Right lobe of liver (tissue), 6 donors: ENCODE results near the gene PIK3R4. TPM values are rescaled to one million over a fixed set of nuclear protein-coding genes. Genes with fewer than 3 reads are reported as not detected.

ENCODE experiments used
- ATAC-seq, 4 donors: fragments of 200-7000 bp; cut with Tn5 transposase; one replicate each; pipeline ENCODE4 v1.9.1; 2020; ENCODE audit warnings: mild to moderate bottlenecking in 4 of 4, moderate library complexity in 4 of 4
- DNase-seq, 3 donors: peaks; one replicate each; pipeline ENCODE4 v3.0.0-alpha.2; 2020
- H3K27ac ChIP-seq, 3 donors: fragments of 200-600 bp; one replicate each; pipeline ENCODE4 v1.8.0; 2022
- H3K27me3 ChIP-seq, 2 donors: fragments of 200-600 bp; one replicate each; pipeline ENCODE4 v1.8.0; 2022
- H3K36me3 ChIP-seq, 4 donors: fragments of 200-600 bp; sonication (generic) in 1 of 4; one replicate each; pipeline versions ENCODE4 v1.5.1 to v1.8.0; 2017 to 2022; ENCODE audit warnings: control low read depth in 1 of 4
- H3K4me1 ChIP-seq, 4 donors: fragments of 200-600 bp; sonication (generic) in 1 of 4; one replicate each; pipeline versions ENCODE4 v1.5.1 to v1.8.0; 2017 to 2022; ENCODE audit warnings: control low read depth in 1 of 4
- H3K4me3 ChIP-seq, 3 donors: fragments of 200-600 bp; one replicate each; pipeline ENCODE4 v1.8.0; 2022
- H3K9me3 ChIP-seq, 4 donors: fragments of 200-600 bp; sonication (generic) in 1 of 4; one replicate each; pipeline versions ENCODE4 v1.5.1 to v1.8.0; 2017 to 2022; ENCODE audit warnings: control low read depth in 1 of 4
- CTCF ChIP-seq, 4 donors: fragments of 200-600 bp in 3 of 4; fragments of 450-650 bp in 1 of 4; IDR thresholded peaks; one replicate each; pipeline versions ENCODE4 v1.5.1 to v1.8.0; 2016 to 2022; ENCODE audit warnings: antibody characterized with exemption in 4 of 4, mild to moderate bottlenecking in 2 of 4
- POLR2A ChIP-seq: fragments of 450-650 bp; IDR thresholded peaks from one replicate; pipeline ENCODE4 v1.6.1; 2017; ENCODE audit warnings: antibody characterized with exemption, mild to moderate bottlenecking
- WGBS: methylation state at CpG from one replicate; pipeline ENCODE4 v1.1.6; 2018; ENCODE audit warnings: low coverage, low lambda C conversion rate; ENCODE audit not compliant: insufficient coverage; ENCODE audit errors: missing lambda C conversion rate; 5-methylcytosine and 5-hydroxymethylcytosine counted together
- intact Hi-C, 2 donors: fragments of 100-400 bp; cut with DNase I; formaldehyde crosslinking; loops; one replicate each; pipeline versions ENCODE4 v1.11.2 to v1.14.1; 2022
- total RNA-seq, 6 experiments: library from RNA; depleted of rRNA in 2 of 6; stranded (reverse); fragments of >200 nt in 2 of 6; fragmentation: NEBNext Ultra II Directional in 3 of 6; extraction: Animal tissue kit (Norgen Biotek cat#: 25700) in 3 of 6; gene quantifications; one replicate each; pipeline versions ENCODE4 v1.1.0 to v1.2.4, GENCODE V29; 2016 to 2023
- donor health status: DM: no; HTN: yes; CAD: no.
- donor health status: DM: no; HTN: no; CAD: no.
- donor health status: DM: no; HTN: no; CAD: no.
- donor health status: DM: no; HTN: yes; CAD: no.
- donor health status: DM: no; HTN: yes; CAD: no.

Gene PIK3R4
- total RNA-seq, 6 experiments from 2014 or later: 15.3 to 35.3 (median 24.1) TPM

- ATAC-seq (no peak), DNase-seq (no peak)
- intact Hi-C loops: no loop called here
- no peaks in the 10 kb centered on the region for H3K27me3 ChIP-seq
- peaks cover 0 to 64% (median 15%) of the 10 kb centered on the region in 4 donors for H3K36me3 ChIP-seq
- 90% methylated on average over 1 of the region's 2 CpGs for WGBS
- no peaks in the 10 kb centered on the region for H3K4me1 ChIP-seq
- H3K27ac ChIP-seq: no peak overlapping the region
- TF ChIP-seq CTCF (IDR thresholded peaks at IDR 0.05) (no peak), POLR2A (no peak)
- H3K4me3 ChIP-seq: no peak overlapping the region
- H3K9me3 ChIP-seq: no peaks in the 10 kb centered on the region
These were observed 64.5 kb downstream of the PIK3R4 start for GRCh38 chr3:130682131-130682530.

- no peaks in the 10 kb centered on the region for H3K4me1 ChIP-seq
- TF ChIP-seq CTCF (IDR thresholded peaks at IDR 0.05): no peak
- TF ChIP-seq POLR2A: no peak
- H3K27me3 ChIP-seq: no peaks in the 10 kb centered on the region
- intact Hi-C loops: no loop called here
- H3K9me3 ChIP-seq: no peaks in the 10 kb centered on the region
- H3K4me3 ChIP-seq: no peak overlapping the region
- peaks cover 0 to 63% (median 15%) of the 10 kb centered on the region in 4 donors for H3K36me3 ChIP-seq
- WGBS: 65% methylated on average over 7 of the region's 7 CpGs
- ATAC-seq (no peak), DNase-seq (no peak)
- H3K27ac ChIP-seq: no peak overlapping the region
These were observed 67.4 kb downstream of the PIK3R4 start for GRCh38 chr3:130679218-130679617.

GRCh38 chr3:130677343-130677742, 69.3 kb downstream of the PIK3R4 start:
- H3K9me3 ChIP-seq: no peaks in the 10 kb centered on the region
- DNase-seq (no peak), ATAC-seq (no peak)
- no peak overlapping the region for H3K4me3 ChIP-seq
- no peak overlapping the region for H3K27ac ChIP-seq
- H3K27me3 ChIP-seq: no peaks in the 10 kb centered on the region
- H3K36me3 ChIP-seq: peaks cover 0 to 47% (median 8%) of the 10 kb centered on the region in 4 donors
- no peaks in the 10 kb centered on the region for H3K4me1 ChIP-seq
- intact Hi-C loops: no loop called here
- no peak for TF ChIP-seq CTCF (IDR thresholded peaks at IDR 0.05)
- no peak for TF ChIP-seq POLR2A
- WGBS: 59% methylated on average over 1 of the region's 1 CpG

- Histone ChIP-seq H3K27me3 (no peaks in the 10 kb centered on the region), H3K9me3 (no peaks in the 10 kb centered on the region), H3K4me1 (no peaks in the 10 kb centered on the region), H3K4me3 (no peak overlapping the region), H3K36me3 (peaks cover 0 to 18% (median 0%) of the 10 kb centered on the region in 4 donors), H3K27ac (no peak overlapping the region)
- TF ChIP-seq CTCF (IDR thresholded peaks at IDR 0.05): no peak
- no peak for TF ChIP-seq POLR2A
- intact Hi-C loops: no loop called here
- WGBS: 96% methylated on average over 2 of the region's 2 CpGs
- ATAC-seq (no peak), DNase-seq (no peak)
These were observed 74.9 kb downstream of the PIK3R4 start for GRCh38 chr3:130671545-130672312.
